GM10847 (cell line): ENCODE measurements around the gene PRDM16.

Experiments
- POLR2A ChIP-seq: IDR thresholded peaks from 2 replicates; pipeline ENCODE4 v1.6.1; 2011; ENCODE audit not compliant: insufficient read length; ENCODE audit errors: extremely low read depth

The PRDM16 gene

DNA sequence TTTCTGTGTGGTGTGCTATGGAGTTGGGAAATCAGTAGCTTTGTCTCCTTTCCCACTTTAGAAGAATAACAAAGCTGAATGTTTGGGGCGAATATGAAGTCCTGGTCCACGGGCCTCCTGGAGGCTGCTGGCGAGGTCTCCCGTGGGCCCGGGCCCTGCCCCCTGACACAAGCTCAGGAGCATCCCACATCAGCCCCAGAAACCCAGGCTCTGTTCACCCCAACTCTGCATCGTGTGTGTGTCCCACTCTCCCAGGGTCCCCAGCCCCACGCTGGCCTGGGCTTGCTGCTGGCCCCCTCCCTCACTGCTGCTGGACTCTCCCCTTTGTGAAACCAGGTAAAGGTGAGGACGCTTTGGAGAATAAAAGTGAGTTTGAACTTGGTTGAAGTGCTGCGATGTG is 8.1 kb downstream of the PRDM16 start:
- no peak for TF ChIP-seq POLR2A

DNA sequence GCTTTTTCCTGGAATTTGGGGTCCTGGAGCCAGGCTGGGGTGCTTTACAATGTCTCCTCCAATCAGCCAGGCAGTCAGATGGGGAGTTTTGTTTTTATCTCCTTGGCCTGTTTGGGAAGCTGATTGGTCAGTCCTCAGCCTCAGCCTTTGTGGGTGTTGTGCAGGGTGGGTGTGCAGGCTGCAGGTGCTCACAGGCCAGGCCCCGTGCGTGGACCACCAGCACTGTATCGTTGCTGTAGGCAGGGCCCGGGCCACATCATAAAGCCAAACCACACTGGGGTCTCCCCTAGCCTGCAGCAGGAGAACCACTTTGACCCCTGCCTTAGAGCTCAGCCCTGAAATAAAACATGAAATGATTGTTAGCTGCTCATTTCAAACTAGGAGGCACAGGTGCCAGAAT is 8.6 kb downstream of the PRDM16 start:
- no peak for TF ChIP-seq POLR2A

DNA sequence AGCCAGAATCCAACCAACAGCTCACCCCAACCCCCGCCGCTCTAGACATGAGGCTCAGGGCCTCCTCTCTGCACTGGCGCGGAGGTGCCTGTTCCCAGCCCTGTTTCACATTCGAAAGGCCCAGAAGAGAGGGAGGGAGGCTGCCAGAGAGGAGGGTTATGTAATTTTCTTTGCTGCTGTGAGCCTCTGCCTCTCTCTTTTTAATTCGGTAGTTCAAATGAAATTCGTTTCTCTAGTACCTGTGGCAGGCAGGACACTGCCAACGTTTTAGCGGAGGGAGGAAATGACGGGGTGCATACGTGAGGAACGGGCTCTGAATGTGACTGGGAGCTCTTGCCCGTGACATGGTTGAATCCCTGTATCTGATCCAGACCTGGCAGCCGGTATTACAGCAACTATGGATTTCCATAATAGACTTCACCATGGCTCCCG is 9.4 kb downstream of the PRDM16 start:
- TF ChIP-seq POLR2A = no peak

DNA sequence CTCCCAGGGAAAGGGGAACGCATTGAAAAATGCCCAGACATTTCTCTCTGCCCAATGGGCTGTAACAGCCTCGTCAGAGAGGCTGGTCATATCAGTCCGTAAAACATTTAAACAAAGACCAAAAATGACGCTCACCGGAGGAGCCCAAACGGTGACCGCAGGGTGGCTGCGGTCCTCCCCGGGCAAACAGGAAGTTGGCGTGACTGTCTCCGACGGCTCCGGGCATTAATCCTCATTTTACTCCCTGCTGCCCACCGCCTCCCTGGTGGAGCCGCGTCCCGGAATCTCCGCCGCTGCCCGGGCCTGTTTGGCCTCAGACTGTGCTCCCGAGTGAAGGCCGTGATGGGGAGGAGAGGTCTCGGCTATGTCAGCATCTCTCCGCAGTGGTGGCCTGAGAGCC is 9.9 kb downstream of the PRDM16 start:
- TF ChIP-seq POLR2A = no peak

DNA sequence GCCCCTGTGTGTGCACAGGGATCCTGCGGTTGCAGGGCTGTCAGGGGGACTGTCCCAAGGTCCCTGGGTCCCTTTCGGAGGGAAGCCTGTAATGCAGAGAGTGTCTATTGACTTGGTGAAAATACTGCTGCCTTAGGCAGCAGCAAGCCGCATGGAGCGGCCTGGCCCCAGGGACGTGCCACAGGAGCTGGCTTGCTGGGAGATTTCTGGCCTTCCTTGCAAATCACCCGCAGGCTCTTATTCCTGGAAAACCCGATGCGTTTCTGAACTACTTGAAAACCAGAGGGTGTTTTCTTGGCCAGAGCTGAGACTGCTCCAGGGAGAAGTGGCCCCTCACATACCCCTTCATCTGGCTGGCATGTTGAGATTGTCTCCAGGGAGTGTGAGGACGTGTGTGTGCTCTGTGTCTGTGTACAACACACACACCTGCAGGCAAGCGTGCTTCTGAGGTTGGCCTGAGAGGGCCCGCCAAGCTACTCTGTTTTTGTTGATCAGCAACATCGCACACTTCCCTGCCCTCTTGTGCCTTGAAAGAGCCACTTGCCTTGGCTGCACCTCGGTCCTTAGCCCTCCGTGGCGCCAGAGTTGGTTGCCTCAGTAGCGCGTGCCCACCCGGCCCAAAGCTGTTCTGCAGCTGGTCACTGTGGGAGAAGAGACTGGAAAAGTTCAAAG is 10.5 kb downstream of the PRDM16 start:
- TF ChIP-seq POLR2A = no peak

DNA sequence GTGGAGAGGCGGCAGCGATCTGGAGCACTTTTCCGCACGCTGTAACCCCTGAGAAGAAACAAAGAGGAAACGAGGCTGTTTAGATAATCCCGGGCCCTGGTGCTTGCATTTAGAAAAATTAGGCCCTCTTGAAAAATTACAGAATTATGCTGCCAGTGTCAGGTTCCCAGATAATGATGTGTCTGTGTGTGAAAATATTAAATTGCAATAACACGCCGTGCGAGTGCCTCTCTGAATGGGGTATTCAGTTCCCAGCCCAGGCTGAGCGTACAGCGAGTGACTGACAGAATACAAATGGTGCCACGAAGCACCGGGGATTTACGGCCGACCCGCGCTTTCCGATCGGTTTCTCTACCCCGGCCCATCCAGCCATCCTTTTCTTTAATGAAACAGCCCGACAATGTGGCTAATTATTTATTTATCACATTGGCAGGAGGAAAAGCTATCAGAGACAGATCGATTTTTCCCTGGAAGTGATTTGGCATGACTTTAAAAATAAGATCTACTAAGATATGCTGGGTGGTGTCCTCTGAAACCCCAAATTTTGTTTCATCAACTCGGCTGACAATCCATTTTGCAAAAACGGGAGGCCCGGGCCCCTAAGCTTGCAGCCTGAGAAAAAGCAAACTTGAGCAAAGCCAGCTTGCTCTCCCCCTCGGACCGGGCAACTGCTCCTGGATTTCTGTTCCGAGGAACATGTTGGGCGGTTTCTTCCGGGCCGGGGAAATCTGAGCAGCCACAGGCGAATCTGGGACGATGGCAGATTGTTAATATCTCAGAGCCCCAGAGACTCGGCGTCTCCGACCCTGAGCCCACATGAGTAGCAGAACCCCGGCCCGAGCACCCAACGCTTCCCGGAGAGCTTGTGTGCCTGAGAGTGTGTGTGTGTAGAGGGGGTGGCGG is 11.3 kb downstream of the PRDM16 start:
- no peak for TF ChIP-seq POLR2A

DNA sequence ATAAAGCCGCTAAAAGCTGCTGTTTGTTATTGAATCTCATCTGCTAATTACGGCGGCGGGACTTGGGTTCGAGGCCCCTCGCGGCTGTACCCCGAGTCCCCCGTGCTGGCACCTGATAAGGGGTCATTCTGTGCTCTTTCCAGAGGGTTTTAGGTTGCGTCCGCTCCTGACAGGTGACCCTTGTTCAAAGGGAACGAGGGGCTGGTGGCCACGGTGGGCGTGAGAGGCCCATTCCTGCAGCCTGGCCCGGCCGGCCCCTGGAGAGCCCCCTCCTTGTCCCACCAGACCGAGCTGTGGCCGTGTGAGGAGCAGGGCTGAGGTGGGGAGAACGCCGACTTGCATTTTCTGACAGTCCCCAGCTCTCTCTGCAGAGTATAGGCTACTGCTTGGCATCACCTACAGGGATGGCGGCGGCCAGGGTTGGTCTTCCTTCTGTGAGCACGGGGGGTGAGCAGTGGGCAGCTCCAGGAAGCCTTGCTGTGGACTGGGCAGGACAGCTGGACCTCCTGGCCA is 12.2 kb downstream of the PRDM16 start:
- TF ChIP-seq POLR2A = no peak

DNA sequence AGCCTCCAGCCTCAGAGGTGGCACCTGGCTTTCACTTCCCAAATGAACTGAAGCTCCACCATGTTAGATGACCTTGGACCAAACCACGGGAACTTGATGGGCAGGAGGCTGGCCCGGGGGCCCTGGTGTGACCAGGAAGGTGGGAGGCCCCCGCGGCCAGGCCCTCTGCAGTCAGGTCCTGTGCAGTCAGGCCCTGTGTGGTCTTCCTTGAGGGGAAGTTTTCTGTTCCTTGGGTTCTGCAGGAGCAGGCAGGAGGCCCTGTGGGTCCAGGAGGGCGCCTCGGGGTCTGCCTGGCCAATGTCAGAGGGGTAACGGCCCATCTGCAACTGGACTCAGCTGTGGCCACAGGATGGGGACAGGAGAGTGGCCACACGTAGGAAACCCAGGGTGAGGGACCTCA is 13.0 kb downstream of the PRDM16 start:
- no peak for TF ChIP-seq POLR2A

DNA sequence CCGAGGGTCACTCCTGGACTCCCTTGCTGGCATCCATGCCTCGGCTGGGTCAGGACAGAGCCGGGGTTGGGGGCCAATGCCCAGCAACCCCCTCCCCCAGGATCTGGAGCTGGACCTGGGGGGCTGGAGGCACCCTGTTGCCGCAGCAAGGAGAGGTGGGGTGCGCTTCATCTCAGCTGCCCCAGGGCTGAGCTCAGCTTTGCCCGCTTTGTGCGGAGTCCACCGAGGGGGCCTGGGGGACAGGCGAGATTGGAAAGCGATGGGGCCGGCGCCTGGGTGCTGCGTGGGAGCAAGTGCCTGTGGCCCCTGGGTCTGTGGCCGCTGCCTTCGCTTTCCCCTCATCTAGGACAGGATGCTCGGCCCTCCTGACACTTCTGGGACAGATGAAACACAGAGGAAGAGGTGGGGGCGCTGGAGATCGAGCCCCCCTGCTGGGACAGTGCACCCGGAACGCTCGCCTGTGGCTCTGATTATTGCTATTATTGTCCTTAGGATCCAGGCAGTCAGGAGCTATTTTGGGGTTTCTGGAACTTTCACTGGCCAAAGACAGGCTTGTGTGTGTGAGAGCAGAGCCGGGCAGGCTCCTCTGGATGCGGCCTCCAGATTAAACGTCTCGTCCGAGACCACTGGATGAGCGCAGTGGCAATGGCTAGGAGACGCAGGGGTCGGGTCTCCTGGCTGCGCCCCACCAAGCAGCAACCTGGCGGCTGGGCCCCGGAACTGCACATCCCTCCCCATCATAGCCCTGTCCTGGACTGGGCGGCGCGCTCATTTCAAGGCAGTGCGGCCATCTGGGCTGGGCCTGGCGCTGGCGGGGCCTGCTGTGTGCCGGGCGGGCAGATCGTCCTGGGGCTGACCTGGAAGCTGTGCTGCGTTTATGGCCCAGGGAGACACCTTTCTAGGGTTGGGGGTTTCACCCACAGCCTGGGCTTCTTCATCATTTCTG is 13.8 kb downstream of the PRDM16 start:
- TF ChIP-seq POLR2A = no peak

DNA sequence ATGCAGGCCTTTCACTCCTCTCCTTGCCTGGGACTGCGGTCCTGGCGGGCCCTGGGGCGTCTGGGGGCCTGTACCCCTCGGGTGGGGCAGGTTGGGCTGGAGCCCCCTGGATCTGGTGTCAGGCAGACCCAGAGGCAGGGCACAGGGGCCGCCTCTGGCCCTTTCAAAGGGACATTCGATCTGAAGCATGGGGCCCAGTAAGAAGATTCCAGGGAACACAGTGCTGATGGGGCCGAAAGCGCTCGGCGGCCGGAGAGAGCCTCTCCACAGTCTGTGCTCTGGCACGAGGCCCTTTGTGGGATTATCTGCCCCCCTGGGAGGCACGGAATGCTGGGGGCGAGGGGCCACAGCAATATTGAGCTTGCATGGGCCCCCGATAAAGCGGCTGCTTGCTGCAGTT is 15.2 kb downstream of the PRDM16 start:
- no peak for TF ChIP-seq POLR2A

DNA sequence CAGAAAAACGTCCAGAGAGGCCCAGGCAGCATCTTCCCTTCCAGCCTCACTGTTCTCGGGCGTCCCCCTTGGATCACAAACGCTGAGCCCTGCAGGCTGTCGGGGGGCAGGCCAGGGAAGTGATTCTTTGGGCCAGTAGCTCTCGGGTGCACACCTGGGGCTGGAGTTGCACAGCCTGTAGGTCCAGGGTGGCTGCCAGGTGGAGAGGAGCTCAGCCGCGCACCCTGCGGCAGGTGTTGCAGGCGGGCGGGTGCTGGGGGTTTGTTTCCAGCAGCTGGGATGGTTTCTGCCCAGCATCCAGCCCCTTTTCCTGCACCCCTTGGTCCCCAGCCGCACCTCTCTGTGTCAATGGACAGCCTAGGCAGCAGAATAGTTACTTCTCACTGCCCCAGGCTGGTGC is 15.7 kb downstream of the PRDM16 start:
- no peak for TF ChIP-seq POLR2A

DNA sequence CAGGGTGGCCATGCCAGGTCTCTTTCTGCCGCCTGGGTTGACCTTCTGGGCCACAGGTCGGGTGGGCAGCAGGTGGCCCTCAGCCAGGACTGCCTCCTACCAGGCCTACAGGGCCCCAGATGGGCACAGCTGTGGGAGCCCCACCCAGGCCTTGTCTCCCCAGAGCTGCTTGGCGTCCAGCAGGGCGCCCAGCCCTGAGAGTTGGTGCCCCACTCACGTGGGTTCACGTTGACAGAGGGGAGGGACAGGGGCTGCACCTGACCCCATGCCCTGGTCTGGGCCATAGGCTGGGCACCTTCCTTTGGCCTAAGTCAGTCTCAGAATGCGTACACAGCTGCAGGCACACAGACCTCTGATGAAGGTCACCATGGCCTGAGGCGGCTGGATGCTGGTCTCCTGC is 16.7 kb downstream of the PRDM16 start:
- TF ChIP-seq POLR2A = no peak

DNA sequence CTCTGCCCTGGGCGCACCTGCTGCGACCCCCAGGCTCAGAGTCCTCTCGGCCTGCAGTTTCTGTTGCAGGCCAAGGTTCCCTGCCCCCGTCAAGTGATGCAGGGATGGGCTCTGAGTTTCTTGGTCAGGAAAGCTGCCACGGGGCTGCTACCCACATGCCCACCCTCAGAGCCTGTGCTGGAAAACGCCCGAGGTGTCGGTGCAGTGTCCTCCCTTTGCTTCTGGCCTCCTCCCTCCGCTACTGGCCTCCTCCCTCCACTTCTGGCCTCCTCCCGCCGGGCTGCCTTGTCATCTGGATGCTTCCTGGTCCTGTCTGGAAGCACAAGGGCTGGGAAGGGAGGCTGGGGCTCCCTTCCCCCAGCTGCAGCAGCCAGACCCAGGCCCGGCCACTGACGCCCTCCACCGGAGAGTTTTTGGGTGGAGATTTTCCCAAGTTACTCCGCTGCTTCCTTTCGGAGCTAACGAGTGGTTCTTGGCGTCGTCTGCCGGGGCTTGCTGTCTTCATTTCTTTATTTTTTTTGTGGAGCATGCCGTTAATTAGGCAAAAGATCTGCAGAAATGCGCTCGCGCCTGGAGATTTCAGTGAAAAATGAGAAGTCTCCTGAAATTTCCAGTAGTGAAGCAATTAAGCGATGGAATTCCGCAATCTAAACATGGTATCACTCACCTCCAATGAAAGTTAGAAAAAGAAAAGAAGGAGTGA is 17.4 kb downstream of the PRDM16 start:
- no peak for TF ChIP-seq POLR2A

DNA sequence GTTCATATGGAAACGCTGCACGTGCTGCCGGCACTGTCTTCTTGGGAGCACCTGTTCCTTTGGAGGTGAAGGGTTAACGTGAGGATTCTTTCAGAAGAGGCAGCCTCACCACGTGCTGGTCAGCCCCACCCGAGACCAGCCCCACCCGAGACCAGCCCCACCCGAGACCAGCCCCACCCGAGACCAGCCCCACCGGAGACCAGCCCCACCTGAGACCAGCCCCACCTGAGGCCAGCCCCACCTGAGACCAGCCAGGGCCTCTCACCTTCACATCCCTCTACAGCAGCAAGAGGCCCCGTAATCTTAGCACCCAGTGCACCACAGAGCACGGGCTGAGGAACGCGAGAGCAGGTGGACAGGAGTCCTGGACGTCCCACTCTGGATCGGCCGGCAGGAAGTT is 18.0 kb downstream of the PRDM16 start:
- TF ChIP-seq POLR2A = no peak

DNA sequence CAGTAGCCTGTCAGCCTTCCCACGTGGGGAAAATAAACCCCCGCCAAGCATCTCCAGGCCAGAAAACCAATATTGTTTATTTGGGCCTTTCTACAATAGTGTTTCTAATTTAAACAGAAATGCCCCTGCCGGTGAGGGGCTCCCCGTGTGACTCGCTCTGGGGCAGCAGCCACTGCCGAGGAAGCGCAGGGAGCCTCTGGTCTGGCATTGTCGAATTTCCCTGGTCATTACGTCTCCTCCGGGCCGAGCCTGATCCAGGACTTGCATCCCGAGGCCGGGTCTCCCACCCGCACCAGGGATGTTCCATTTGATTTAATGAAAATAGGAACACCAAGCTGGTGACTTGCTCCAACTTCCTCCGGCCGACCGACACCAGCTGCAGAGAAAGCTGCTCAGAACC is 20.5 kb downstream of the PRDM16 start:
- TF ChIP-seq POLR2A = no peak

DNA sequence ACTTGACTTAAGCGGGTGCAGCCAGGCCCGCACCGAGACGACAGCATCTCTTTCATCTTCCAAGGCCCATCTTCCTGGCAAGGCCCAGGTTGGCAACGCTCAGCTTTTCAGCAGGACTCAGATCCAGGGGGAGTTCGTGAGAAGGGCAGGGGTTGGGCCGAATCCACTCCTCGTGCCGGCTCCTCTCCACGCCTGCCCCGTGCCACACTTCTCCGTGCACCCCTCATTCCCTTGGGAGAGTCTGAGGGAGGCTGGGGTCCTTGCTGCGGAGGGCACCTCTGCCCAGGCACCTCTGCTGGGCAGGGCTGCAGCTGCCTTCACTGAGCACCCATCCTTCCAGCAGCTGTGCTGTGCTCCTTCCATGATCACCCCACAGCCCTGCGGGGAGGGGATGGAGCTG is 22.3 kb downstream of the PRDM16 start:
- TF ChIP-seq POLR2A = no peak
